ENCODE measurements around the gene YPEL4.

The YPEL4 gene

GRCh38 chr11:57633394-57634070 is 16.2 kb downstream of the YPEL4 start:
- no peak for DNase-seq (ENCODE audit: low read depth)

- DNase-seq (ENCODE audit: low read depth): no peak
These were observed 17.6 kb downstream of the YPEL4 start for GRCh38 chr11:57632116-57632515.

- DNase-seq (ENCODE audit: low read depth): no peak
These were observed 19.5 kb downstream of the YPEL4 start for GRCh38 chr11:57630171-57630570.

GRCh38 chr11:57626895-57627294 is 22.8 kb downstream of the YPEL4 start:
- DNase-seq (ENCODE audit: low read depth): no peak

GRCh38 chr11:57624864-57625263 is 24.8 kb downstream of the YPEL4 start:
- no peak for DNase-seq (ENCODE audit: low read depth)

- DNase-seq (ENCODE audit: low read depth): no peak
These were observed 27.4 kb downstream of the YPEL4 start for GRCh38 chr11:57622263-57622662.

GRCh38 chr11:57620467-57620866 is 29.2 kb downstream of the YPEL4 start:
- DNase-seq (ENCODE audit: low read depth): no peak

- no peak for DNase-seq (ENCODE audit: low read depth)
These were observed 30.4 kb downstream of the YPEL4 start for GRCh38 chr11:57619331-57619730.

GRCh38 chr11:57618438-57618837 is 31.3 kb downstream of the YPEL4 start:
- no peak for DNase-seq (ENCODE audit: low read depth)

GRCh38 chr11:57616595-57616994 is 33.1 kb downstream of the YPEL4 start:
- no peak for DNase-seq (ENCODE audit: low read depth)

- no peak for DNase-seq (ENCODE audit: low read depth)
These were observed 34.4 kb downstream of the YPEL4 start for GRCh38 chr11:57615308-57615707.

GRCh38 chr11:57614234-57614772 is 35.4 kb downstream of the YPEL4 start:
- DNase-seq (ENCODE audit: low read depth): no peak

- no peak for DNase-seq (ENCODE audit: low read depth)
These were observed 39.5 kb downstream of the YPEL4 start for GRCh38 chr11:57610170-57610569.

GRCh38 chr11:57605028-57605420 is 44.7 kb downstream of the YPEL4 start:
- no peak for DNase-seq (ENCODE audit: low read depth)

GRCh38 chr11:57604296-57605027 is 45.2 kb downstream of the YPEL4 start:
- no peak for DNase-seq (ENCODE audit: low read depth)

GRCh38 chr11:57601297-57601696 is 48.4 kb downstream of the YPEL4 start:
- no peak for DNase-seq (ENCODE audit: low read depth)

- DNase-seq (ENCODE audit: low read depth): no peak
These were observed 50.3 kb downstream of the YPEL4 start for GRCh38 chr11:57599381-57599780.

GRCh38 chr11:57598831-57599155 is 50.9 kb downstream of the YPEL4 start:
- DNase-seq (ENCODE audit: low read depth): no peak

GRCh38 chr11:57597916-57598830 is 51.5 kb downstream of the YPEL4 start:
- DNase-seq (ENCODE audit: low read depth): no peak

GRCh38 chr11:57597461-57597915 is 52.2 kb downstream of the YPEL4 start, which contains the start of gene SERPING1:
SERPING1 (plus strand) TSS chr11:57597685; CDS start chr11:57598271, 586 bp downstream.
- no peak for DNase-seq (ENCODE audit: low read depth)

- no peak for DNase-seq (ENCODE audit: low read depth)
These were observed 53.3 kb downstream of the YPEL4 start for GRCh38 chr11:57596266-57596885.
